Testis (tissue), 3 donors: ENCODE data around the gene HMGB2. TPM values are rescaled to one million over a fixed set of nuclear protein-coding genes. Genes with fewer than 3 reads are reported as not detected.

Experiments used
- DNase-seq: peaks from one replicate; pipeline ENCODE4 v3.0.0-alpha.2; 2019
- H3K27ac ChIP-seq, 2 donors: fragments of 200-600 bp; sonication (generic); one replicate each; pipeline ENCODE4 v1.5.1; 2019
- H3K27me3 ChIP-seq: fragments of 200-600 bp; sonication (generic); one replicate; pipeline ENCODE4 v1.5.1; 2019
- H3K36me3 ChIP-seq: fragments of 200-600 bp; sonication (generic); one replicate; pipeline ENCODE4 v1.5.1; 2017; ENCODE audit warnings: low read depth; ENCODE audit errors: missing control alignments
- H3K4me1 ChIP-seq: fragments of 200-600 bp; sonication (generic); one replicate; pipeline ENCODE4 v1.5.1; 2019
- H3K4me3 ChIP-seq, 2 donors: fragments of 200-600 bp; sonication (generic); one replicate each; pipeline ENCODE4 v1.5.1; 2017 to 2019
- H3K9me3 ChIP-seq: fragments of 200-600 bp; sonication (generic); one replicate; pipeline ENCODE4 v1.5.1; 2017
- CTCF ChIP-seq, 3 experiments: fragments of 450-650 bp in 2 of 3; fragments of 200-600 bp in 1 of 3; sonication (generic) in 1 of 3; IDR thresholded peaks; one replicate each; pipeline ENCODE4 v1.5.1; 2016 to 2019; ENCODE audit warnings: antibody characterized with exemption in 3 of 3, mild to moderate bottlenecking in 2 of 3, moderate library complexity in 1 of 3
- POLR2A ChIP-seq: fragments of 450-650 bp; IDR thresholded peaks from one replicate; pipeline ENCODE4 v1.6.1; 2017; ENCODE audit warnings: antibody characterized with exemption, mild to moderate bottlenecking, moderate library complexity
- WGBS, 2 donors: methylation state at CpG; one replicate each; pipeline ENCODE4 v1.1.5; 2018; 5-methylcytosine and 5-hydroxymethylcytosine counted together
- intact Hi-C: fragments of 100-400 bp; cut with DNase I; formaldehyde crosslinking; loops from one replicate; pipeline ENCODE4 v1.15.1; 2023; ENCODE audit warnings: low total_unique reads
- polyA plus RNA-seq: library from polyadenylated mRNA; stranded (reverse); fragments of 350-450 nt; fragmentation: Illumina TruSeq; extraction: RNeasy Lipid Tissue Mini Kit (QIAGEN cat#74804); gene quantifications from one replicate; pipeline ENCODE4 v1.2.3, GENCODE V29; 2014; ENCODE audit warnings: low read depth, low replicate concordance; ENCODE audit not compliant: insufficient read depth
- total RNA-seq, 2 donors: library from RNA; depleted of rRNA; stranded (reverse); fragments of >200 nt; gene quantifications; one replicate each; pipeline ENCODE4 v1.2.3, GENCODE V29; 2016

Gene HMGB2
- total and polyA plus RNA-seq, 3 donors from 2014 or later = 80.1 to 235 (median 117) TPM

- WGBS, 2 donors = 97% methylated on average over 3 of the region's 3 CpGs
- no peak overlapping the region for H3K4me3 ChIP-seq
- intact Hi-C loops = no loop called here
- no peaks in the 10 kb centered on the region for H3K4me1 ChIP-seq
- no peaks in the 10 kb centered on the region for H3K36me3 ChIP-seq
- no peak for DNase-seq
- TF ChIP-seq CTCF (IDR thresholded peaks at IDR 0.05) (no peak), POLR2A (no peak)
- no peak overlapping the region for H3K27ac ChIP-seq
- H3K9me3 ChIP-seq = no peaks in the 10 kb centered on the region
- no peaks in the 10 kb centered on the region for H3K27me3 ChIP-seq
Measured at GRCh38 chr4:173379929-173380328, 45.8 kb upstream of the HMGB2 start.

GRCh38 chr4:173374588-173374987 is 40.4 kb upstream of the HMGB2 start:
- TF ChIP-seq CTCF (IDR thresholded peaks at IDR 0.05) (no peak), POLR2A (no peak)
- no peak for DNase-seq

GRCh38 chr4:173371292-173372192 is 37.4 kb upstream of the HMGB2 start:
- Histone ChIP-seq H3K9me3 (no peaks in the 10 kb centered on the region), H3K4me1 (no peaks in the 10 kb centered on the region), H3K36me3 (no peaks in the 10 kb centered on the region), H3K27me3 (no peaks in the 10 kb centered on the region), H3K4me3 (peak overlapping the region; percentile 84 to 92), H3K27ac (peak overlapping the region; percentile 98)
- 0% methylated on average over 7 to 67 of the region's 68 CpGs for WGBS, 2 donors
- TF ChIP-seq CTCF (IDR thresholded peaks at IDR 0.05) (no peak), POLR2A (no peak)
- intact Hi-C loops = loop anchor here (5.0 kb wide), 1 partner anchor 34 kb away; no protein-coding TSS in a partner anchor
- peak; percentile 77 for DNase-seq

More at GRCh38 chr4:173374588-173374987, 40.4 kb upstream of the HMGB2 start:
- H3K4me3 ChIP-seq = no peak overlapping the region
- H3K27ac ChIP-seq = peak overlapping the region in 1 of 2 donors; percentile 55
- no peaks in the 10 kb centered on the region for H3K36me3 ChIP-seq
- H3K27me3 ChIP-seq = no peaks in the 10 kb centered on the region
- 83 to 92% methylated on average over 2 of the region's 2 CpGs for WGBS, 2 donors
- intact Hi-C loops = loop anchor here (5.0 kb wide), 1 partner anchor 37 kb away; no protein-coding TSS in a partner anchor
- no peaks in the 10 kb centered on the region for H3K9me3 ChIP-seq
- H3K4me1 ChIP-seq = no peaks in the 10 kb centered on the region

- peak; percentile 99 for DNase-seq
- H3K27me3 ChIP-seq = no peaks in the 10 kb centered on the region
- H3K27ac ChIP-seq = peak within 1 kb of the TSS; percentile 98
- 0 to 1% methylated on average over 49 to 70 of the region's 72 CpGs for WGBS, 2 donors
- no peaks in the 10 kb centered on the region for H3K9me3 ChIP-seq
- H3K4me3 ChIP-seq = peak within 1 kb of the TSS; percentile 84 to 92
- no peaks in the 10 kb centered on the region for H3K36me3 ChIP-seq
- intact Hi-C loops = loop anchor here (5.0 kb wide), 1 partner anchor 33 kb away; no protein-coding TSS in a partner anchor
- no peaks in the 10 kb centered on the region for H3K4me1 ChIP-seq
- TF ChIP-seq POLR2A (peak; percentile 97), CTCF (IDR thresholded peaks at IDR 0.05) (no peak)
Measured at GRCh38 chr4:173370477-173371291, 36.5 kb upstream of the HMGB2 start, which contains the start of gene SAP30. Gene SAP30, plus strand, starts transcription at chr4:173370954. Its CDS starts 229 bp downstream, at chr4:173371183.
